ENCODE measurements around the gene MCF2L.

MCF2L gene

DNA sequence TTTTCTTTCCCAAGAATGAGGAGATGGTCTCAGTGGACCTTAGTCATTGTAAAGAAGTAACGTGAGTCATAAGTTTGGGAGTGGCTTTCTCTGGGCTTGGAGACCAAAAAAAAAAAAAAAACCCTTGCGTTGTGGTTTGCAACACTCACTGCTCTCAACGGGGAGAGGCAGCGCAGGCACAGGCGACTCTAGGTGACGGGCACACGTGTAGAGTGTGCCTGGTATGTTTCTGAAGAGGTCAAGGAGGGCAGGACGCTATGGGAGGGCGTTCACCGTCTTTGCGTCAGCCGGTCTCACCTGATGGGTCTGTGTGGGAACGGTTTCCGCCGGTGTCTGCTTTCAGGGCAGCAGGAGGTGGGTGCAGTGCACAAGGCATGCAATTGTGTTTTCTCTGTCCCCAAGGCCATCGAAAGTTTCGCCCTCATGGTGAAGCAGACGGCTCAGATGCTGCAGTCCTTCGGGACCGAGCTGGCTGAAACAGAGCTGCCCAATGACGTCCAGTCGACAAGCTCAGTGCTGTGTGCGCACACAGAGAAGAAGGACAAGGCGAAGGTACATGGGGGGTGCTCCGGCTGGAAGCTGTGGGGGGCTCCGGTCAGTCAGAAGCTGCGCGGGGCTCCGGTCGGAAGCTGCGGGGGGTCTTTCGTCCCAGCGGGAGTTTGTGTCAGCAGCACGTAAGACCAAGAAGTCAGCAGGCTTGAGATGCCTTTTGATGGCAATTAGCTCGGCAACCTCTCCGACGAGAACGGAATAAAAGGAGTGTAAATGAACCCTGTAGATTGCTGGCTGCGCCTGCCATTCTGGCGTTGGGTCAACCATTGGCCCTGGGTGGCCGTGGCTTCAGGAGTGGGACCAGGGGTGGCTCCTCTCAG lies 95.8 kb downstream of the MCF2L start:
- TF ChIP-seq, protein P1, sequence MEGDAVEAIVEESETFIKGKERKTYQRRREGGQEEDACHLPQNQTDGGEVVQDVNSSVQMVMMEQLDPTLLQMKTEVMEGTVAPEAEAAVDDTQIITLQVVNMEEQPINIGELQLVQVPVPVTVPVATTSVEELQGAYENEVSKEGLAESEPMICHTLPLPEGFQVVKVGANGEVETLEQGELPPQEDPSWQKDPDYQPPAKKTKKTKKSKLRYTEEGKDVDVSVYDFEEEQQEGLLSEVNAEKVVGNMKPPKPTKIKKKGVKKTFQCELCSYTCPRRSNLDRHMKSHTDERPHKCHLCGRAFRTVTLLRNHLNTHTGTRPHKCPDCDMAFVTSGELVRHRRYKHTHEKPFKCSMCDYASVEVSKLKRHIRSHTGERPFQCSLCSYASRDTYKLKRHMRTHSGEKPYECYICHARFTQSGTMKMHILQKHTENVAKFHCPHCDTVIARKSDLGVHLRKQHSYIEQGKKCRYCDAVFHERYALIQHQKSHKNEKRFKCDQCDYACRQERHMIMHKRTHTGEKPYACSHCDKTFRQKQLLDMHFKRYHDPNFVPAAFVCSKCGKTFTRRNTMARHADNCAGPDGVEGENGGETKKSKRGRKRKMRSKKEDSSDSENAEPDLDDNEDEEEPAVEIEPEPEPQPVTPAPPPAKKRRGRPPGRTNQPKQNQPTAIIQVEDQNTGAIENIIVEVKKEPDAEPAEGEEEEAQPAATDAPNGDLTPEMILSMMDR (IDR thresholded peaks at IDR 0.05) = no peak
- Histone ChIP-seq H3K4me2 (ENCODE audit: low read length) (no peak overlapping the region), H3K27me3 (ENCODE audit: control insufficient read depth, insufficient read depth, low read length) (no peaks in the 10 kb centered on the region), H3K4me3 (ENCODE audit: low read depth, low read length) (no peak overlapping the region), H3K9me3 (ENCODE audit: control insufficient read depth, low read length) (no peaks in the 10 kb centered on the region), H3K4me1 (no peaks in the 10 kb centered on the region), H3K9ac (no peak overlapping the region), H2AFZ (no peak overlapping the region), H3K79me2 (no peaks in the 10 kb centered on the region), H3K27ac (no peak overlapping the region), H3K36me3 (ENCODE audit: control insufficient read depth, insufficient read depth, low read length) (no peaks in the 10 kb centered on the region)

GRCh38 chr13:113065406-113066141 lies 96.6 kb downstream of the MCF2L start:
- no peaks in the 10 kb centered on the region for H3K9me3 ChIP-seq (ENCODE audit: control insufficient read depth, low read length)
- H2AFZ ChIP-seq = no peak overlapping the region
- TF ChIP-seq, protein P1 (IDR thresholded peaks at IDR 0.05) = no peak
- no peaks in the 10 kb centered on the region for H3K27me3 ChIP-seq (ENCODE audit: control insufficient read depth, insufficient read depth, low read length)
- no peaks in the 10 kb centered on the region for H3K4me1 ChIP-seq
- no peaks in the 10 kb centered on the region for H3K36me3 ChIP-seq (ENCODE audit: control insufficient read depth, insufficient read depth, low read length)
- H3K79me2 ChIP-seq = no peaks in the 10 kb centered on the region
- H3K4me3 ChIP-seq (ENCODE audit: low read depth, low read length) = no peak overlapping the region
- H3K9ac ChIP-seq = no peak overlapping the region
- no peak overlapping the region for H3K4me2 ChIP-seq (ENCODE audit: low read length)
- H3K27ac ChIP-seq = no peak overlapping the region

GRCh38 chr13:113066142-113066455 lies 97.1 kb downstream of the MCF2L start:
- no peaks in the 10 kb centered on the region for H3K27me3 ChIP-seq (ENCODE audit: control insufficient read depth, insufficient read depth, low read length)
- H3K36me3 ChIP-seq (ENCODE audit: control insufficient read depth, insufficient read depth, low read length) = no peaks in the 10 kb centered on the region
- H3K4me1 ChIP-seq = no peaks in the 10 kb centered on the region
- H3K4me3 ChIP-seq (ENCODE audit: low read depth, low read length) = no peak overlapping the region
- H3K9ac ChIP-seq = no peak overlapping the region
- H3K79me2 ChIP-seq = no peaks in the 10 kb centered on the region
- no peak overlapping the region for H2AFZ ChIP-seq
- H3K27ac ChIP-seq = no peak overlapping the region
- no peaks in the 10 kb centered on the region for H3K9me3 ChIP-seq (ENCODE audit: control insufficient read depth, low read length)
- no peak overlapping the region for H3K4me2 ChIP-seq (ENCODE audit: low read length)
- TF ChIP-seq, protein P1 (IDR thresholded peaks at IDR 0.05) = no peak

- no peak overlapping the region for H3K4me3 ChIP-seq (ENCODE audit: low read depth, low read length)
- no peak overlapping the region for H3K4me2 ChIP-seq (ENCODE audit: low read length)
- H3K4me1 ChIP-seq = no peaks in the 10 kb centered on the region
- no peak overlapping the region for H3K27ac ChIP-seq
- no peaks in the 10 kb centered on the region for H3K27me3 ChIP-seq (ENCODE audit: control insufficient read depth, insufficient read depth, low read length)
- H3K36me3 ChIP-seq (ENCODE audit: control insufficient read depth, insufficient read depth, low read length) = no peaks in the 10 kb centered on the region
- H3K9me3 ChIP-seq (ENCODE audit: control insufficient read depth, low read length) = no peaks in the 10 kb centered on the region
- H3K79me2 ChIP-seq = no peaks in the 10 kb centered on the region
- H3K9ac ChIP-seq = no peak overlapping the region
- no peak overlapping the region for H2AFZ ChIP-seq
- TF ChIP-seq, protein P1 (IDR thresholded peaks at IDR 0.05) = no peak
Observed at GRCh38 chr13:113066746-113067145, 97.7 kb downstream of the MCF2L start.

Data from parathyroid adenoma (tissue), 2 donors.